H1 (cell line): ENCODE results near the gene FHIP1B. TPM values are rescaled to one million over a fixed set of nuclear protein-coding genes. Genes with fewer than 3 reads are reported as not detected.

Source experiments
- YY1 ChIP-seq: IDR thresholded peaks from 2 replicates; pipeline ENCODE4 v1.6.1; 2011; ENCODE audit warnings: low read depth, mild to moderate bottlenecking, low read length
- ZNF274 ChIP-seq: IDR thresholded peaks from 2 replicates; pipeline ENCODE4 v1.7.0; 2012; ENCODE audit warnings: low read length, borderline replicate concordance; ENCODE audit errors: extremely low read depth
- polyA plus RNA-seq, 7 experiments: library from polyadenylated mRNA; depleted of rRNA in 3 of 7; stranded (reverse) in 5 of 7; unstranded in 2 of 7; fragments of >200 nt in 5 of 7; fragments of 200-250 nt in 2 of 7; gene quantifications; 1 replicate in 5 of 7; 2 replicates in 1 of 7; 4 replicates in 1 of 7; pipeline versions ENCODE4 v1.2.1 to v1.2.3, GENCODE V29; 2011 to 2013; ENCODE audit warnings: missing spikeins in 2 of 7, mixed read lengths in 2 of 7
- total RNA-seq: library from RNA; stranded (reverse); fragmentation: NEBNext Ultra II Directional; extraction: Animal tissue kit (Norgen Biotek cat#: 25700); gene quantifications from 2 replicates; pipeline ENCODE4 v1.2.1, GENCODE V29; 2021

FHIP1B gene
- total and polyA plus RNA-seq, 2 of the 8 experiments (the other 6 are each of a cell fraction or from before 2014, with no cell fraction given), result 16.8 to 41.9 TPM

- TF ChIP-seq ZNF274 (no peak), YY1 (no peak)
Measured at GRCh38 chr11:6268820-6269219, 34.4 kb upstream of the FHIP1B start (continued).
